ENCODE measurements around the gene DENND5B.

DNA sequence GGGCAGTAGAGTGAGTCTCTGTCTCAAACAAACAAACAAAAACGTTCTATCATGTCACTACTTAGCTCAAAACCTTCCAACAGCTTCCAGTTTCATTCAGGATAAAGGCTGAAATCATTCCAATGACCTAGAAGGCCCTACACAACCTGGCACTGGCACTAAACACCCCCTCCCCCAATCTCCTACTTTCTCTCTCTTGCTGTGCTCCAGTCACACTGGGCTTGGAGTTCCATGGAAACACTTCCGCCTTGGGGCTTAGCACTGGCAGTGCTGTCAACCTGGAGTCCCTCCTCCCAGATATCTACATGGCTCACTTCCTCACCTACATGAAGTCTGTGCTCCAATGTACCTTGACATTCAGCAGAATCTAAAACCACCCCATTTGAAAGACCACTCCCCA is 199.9 kb downstream of the DENND5B start:
- TF ChIP-seq POLR2A (IDR thresholded peaks at IDR 0.05) (no peak), POLR2AphosphoS5 (IDR thresholded peaks at IDR 0.05) (no peak)
- TF ChIP-seq, protein P1, sequence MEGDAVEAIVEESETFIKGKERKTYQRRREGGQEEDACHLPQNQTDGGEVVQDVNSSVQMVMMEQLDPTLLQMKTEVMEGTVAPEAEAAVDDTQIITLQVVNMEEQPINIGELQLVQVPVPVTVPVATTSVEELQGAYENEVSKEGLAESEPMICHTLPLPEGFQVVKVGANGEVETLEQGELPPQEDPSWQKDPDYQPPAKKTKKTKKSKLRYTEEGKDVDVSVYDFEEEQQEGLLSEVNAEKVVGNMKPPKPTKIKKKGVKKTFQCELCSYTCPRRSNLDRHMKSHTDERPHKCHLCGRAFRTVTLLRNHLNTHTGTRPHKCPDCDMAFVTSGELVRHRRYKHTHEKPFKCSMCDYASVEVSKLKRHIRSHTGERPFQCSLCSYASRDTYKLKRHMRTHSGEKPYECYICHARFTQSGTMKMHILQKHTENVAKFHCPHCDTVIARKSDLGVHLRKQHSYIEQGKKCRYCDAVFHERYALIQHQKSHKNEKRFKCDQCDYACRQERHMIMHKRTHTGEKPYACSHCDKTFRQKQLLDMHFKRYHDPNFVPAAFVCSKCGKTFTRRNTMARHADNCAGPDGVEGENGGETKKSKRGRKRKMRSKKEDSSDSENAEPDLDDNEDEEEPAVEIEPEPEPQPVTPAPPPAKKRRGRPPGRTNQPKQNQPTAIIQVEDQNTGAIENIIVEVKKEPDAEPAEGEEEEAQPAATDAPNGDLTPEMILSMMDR (IDR thresholded peaks at IDR 0.05 in 8 of 11, conservative IDR thresholded peaks at IDR 0.05 in 3 of 11), result no peak
